Brain pericyte (primary cell): ENCODE measurements around the gene LTB4R2.
"Not testable (repeated sequence)": the region's sequence is repeated elsewhere in the genome, so short reads cannot be mapped to it uniquely, and the experiment has no call there.

Experiments
- DNase-seq: peaks from one replicate; pipeline ENCODE4 v3.0.0-alpha.2; 2012; ENCODE audit warnings: low read depth, low spot score

Gene LTB4R2

DNA sequence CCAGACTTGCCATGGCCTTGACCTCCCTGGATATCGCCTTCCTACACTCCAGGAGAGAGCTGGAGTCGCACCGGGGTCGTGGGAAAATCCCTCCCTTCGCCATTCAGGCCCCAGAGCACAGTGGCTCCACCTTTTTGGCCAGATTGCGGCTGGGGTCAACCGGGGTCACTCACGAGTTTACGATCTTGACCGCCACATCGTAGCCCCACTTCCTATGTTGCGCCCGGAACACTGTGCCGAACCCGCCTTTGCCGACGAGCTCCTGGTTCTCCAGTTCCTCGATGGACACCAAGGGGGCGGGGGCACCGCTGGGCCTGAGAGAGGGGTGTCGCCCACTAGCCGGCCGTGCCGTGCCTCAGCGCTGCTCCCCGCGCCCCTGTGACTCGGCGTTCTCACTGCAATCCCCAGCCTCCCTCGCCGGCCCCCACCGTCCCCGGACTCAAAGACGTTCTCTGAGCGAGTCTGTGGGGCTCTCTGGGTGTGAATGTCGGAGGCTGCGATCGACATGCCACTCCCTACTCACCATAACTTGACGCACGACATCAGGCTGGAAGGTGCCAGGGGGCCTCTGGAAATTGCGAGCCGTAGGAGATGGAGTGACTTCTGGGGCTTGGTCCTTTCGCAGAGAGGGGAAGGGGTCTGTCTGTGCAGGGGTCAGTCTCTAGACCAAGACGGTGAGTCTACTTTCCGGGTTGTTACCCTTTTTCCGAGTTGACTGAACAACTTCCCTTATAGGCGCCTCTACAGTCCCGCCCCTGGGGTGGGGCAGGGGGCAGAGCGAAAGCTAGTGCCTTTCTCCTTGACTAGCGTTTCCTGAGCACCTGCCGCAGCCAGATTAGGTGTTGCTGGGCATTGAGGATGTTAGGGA is 29.6 kb downstream of the LTB4R2 start, which contains the start of gene RIPK3:
Gene RIPK3, minus strand, starts transcription at position 708 of the 868 bp plus-strand sequence. Its CDS starts 165 bp downstream, at position 543.
- DNase-seq: no peak

DNA sequence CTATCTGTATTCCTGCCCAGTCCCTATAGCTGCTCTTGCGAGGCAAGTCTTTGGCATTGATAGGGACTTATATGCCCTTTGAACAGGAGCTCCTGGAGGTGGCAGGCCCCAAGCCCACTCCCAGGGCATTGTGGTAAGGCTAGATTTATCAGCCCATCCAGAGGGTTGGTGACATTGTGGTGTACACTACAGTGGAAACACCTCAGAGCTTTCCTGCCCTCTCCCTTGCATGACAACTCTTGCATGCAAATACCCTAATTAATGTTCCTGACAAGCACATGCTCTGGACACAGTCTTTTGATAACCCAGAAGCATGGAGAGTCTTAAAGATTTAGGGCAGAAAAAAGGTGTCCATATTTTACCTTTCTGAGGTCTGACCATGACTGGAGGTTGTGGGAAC is 30.7 kb downstream of the LTB4R2 start:
- no peak for DNase-seq

DNA sequence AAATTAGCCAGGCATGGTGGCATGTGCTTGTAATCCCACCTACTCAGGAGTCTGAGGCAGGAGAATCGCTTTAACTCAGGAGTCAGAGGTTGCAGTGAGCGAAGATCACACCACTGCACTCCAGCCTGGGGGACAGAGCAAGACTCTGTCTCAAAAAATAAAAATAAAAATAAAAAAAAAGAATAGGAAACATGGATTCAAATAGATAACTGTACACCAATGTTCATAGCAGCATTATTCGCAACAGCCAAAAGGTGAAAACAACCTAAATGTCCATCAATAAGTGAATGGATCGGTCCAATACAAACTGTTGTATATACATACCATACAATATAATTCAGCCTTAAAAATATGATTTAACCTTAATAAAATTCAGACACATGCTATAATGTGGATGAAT is 32.9 kb downstream of the LTB4R2 start:
- DNase-seq: no peak

DNA sequence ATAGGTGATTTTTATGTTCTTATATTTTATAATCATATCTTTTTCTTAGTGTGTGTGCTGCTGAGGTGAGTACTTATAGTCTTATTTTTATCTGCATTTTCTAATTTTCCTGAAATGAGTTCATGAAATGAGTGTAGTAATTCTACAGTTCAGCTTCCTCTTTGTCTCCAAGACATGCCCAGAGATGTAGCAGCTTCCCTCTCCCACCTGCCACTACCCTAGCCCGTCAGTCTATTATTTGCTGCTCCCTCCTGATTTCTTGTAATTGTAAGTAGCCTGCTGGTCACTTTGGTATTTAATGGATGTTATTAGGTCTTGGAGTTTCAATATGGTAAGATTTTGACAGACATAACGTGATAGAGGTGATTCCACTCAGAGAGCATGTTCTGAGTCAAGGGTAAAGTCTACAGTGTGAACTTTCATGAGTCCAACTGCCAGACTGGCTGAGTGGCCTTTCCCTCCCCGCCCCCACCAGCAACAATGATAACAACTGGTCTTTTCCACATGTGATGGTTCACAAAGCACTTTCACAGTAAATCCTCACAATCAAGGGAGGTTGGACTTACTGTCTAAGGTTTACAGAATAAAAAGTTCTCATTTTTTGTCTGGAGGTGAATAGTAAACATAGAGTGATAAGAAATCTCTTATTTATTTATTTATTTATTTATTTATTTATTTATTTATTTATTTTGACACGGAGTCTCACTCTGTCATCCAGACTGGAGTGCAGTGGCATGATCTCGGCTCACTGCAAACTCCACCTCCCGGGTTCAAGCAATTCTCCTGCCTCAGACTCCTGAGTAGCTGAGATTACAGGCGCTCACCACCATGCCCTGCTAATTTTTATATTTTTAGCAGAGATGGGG is 34.1 kb downstream of the LTB4R2 start:
- DNase-seq: no peak

DNA sequence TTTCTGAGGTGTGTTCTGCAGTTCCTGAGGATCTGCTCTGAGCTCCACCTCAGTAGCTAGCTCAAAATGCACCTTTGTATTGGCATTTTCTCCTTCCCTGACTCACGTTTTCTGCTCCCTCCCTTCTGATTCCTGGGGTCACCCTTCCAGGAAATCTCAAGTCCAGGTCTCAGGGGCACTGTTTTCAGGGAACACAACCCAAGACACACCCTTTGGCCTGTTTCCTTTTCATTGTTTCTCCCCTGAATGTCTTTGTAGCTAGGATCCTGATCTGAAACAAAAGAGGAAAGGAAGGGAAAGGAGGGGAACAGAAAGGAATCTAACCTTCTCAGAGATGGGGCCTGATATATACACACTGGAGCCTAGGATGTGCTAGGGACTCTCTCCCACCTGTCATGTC is 37.2 kb downstream of the LTB4R2 start:
- no peak for DNase-seq

DNA sequence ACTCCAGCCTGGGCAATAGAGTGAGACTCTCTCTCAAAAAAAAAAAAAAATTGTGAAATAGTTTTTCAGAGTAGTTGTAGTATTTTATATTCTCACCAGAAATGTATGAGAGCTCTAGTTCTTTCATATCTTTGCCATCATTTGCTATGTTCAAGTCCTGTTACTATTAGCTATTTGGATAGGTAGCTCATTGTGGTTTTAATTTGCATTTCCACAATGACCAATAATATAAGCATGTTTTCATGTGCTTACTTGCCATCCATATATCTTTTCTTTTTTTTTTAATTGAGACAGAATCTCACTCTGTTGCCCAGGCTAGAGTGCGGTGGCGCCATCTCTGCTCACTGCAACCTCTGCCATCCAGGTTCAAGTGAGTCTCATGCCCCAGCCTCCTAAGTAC is 38.2 kb downstream of the LTB4R2 start:
- DNase-seq: no peak

DNA sequence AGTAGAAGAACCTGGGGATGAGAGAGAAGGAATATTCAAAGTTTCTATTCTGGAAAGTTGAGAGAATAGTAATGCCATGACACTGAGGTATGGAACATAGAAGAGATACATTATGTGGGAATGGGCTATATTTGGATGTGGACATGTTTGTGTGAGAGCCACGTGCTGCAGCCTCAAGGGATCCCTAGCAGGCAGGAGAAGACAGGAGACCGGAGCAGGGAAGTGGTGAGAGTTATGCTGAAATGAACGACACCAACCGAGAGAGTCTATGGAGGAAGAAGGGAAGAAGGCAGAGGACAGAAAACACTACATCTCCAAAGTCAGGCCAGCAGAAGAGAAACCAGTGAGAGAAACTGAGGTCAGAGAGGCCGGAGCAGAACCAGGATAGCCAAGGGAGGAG is 39.8 kb downstream of the LTB4R2 start:
- DNase-seq: no peak

DNA sequence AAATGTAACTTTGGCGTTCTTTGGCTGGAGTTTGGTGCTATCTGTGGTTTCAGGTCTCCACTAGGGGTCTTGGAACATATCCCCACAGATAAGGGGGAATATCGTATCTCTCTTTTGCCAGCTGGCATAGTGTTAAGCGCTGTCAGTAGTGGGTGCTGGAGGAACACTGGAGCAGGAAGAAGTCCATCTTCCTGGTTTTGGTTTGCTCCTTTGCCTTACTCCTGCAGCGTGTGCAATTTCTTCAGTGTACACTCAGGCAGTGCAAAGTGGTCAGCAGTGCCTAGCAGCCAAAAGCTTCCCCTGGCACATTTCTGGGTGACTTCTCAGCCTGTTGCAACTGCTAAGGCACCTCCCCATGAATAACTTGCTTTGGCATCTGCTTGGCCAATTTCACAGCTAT is 41.6 kb downstream of the LTB4R2 start:
- no peak for DNase-seq

DNA sequence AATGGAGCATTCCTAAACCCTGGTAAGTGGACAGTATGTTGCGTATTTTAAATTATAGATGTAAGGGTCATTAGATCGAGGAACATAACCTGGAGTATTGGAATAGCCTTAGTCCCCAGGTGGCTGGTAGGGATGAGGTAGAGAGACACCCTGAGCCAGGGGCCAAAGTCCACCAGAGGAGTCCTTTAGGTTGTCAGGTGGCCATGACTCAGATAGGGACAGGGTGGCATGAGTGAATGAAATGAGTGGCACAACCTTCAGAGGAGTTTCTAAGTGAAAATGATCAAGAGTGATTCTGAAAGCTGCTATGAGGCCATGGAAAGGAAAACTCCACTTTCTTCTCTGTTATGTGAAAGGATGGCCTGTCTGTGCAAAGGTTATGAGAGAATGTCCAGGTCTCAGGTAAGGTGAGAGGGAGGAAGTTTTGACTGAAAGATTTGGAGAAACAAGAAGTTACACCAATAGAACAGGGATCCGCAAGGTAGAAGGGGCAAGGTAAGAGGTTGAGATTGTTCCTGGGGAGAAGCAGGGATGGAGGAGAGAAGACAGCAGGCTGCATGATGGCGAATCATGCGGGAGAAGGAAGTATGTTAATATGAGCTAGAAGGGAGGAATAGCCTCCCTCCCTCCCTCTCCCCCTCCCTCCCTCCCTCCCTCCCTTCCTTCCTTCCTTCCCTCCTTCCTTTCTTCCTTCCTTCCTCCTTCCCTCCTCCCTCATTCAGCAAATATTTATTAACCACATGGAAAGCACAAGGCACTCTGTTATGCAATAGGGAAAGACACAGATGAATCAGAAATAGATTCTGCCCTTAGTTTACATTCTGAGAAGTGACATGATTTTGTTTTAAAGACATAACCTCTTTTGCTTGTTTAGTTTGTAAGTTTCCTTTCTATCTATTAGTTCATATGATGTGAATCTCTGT is 43.9 kb downstream of the LTB4R2 start:
- no peak for DNase-seq

DNA sequence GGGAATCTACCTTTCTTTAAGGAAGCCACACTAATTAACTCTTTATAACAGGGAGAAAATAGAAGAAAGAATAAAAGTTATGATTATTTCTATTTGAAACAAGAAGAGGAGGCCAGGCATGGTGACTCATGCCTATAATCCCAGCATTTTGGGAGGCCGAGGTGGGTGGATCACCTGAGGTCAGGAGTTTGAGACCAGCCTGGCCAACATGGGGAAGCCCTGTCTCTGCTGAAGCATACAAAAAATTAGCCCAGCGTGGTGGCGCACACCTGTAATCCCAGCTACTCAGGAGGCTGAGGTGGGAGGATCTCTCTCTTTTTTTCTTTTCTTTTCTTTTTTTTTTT is 44.5 kb downstream of the LTB4R2 start:
- DNase-seq: not testable (repeated sequence)

DNA sequence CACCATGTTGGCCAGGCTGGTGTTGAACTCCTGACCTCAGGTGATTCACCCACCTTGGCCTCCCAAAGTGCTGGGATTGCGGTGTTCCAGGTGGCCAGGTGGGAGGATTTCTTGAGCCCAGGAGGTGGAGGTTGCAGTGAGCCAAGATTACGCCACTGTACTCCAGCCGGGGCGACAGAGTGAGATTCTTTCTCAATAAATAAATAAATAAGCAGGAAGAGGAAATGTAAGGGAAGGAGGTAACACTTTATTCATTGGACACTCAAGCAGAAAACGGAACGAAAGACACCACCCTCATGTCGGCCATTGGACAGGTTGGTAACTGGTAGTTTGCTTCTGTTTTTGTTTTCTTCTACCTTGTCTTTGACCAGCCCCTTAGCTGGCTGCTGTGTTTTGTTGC is 45.1 kb downstream of the LTB4R2 start:
- DNase-seq: no peak

DNA sequence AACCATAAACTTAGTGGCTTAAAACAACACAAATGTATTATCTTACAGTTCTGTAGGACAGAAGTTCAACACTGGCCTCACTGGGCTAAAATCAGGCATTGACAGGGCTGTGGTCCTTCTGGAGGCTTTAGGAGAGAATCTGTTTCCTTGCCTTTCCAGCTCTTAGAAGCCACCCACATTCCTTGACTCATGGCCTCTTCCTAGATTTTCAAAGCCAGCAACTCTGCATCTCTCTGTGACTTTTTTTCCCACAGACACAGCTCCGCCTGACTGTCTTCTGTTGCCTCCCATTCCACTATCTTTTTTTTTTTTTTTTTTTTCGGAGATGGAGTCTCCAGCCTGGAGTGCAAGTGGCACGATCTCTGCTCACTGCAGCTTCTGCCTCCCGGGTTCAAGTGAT is 46.3 kb downstream of the LTB4R2 start:
- no peak for DNase-seq

DNA sequence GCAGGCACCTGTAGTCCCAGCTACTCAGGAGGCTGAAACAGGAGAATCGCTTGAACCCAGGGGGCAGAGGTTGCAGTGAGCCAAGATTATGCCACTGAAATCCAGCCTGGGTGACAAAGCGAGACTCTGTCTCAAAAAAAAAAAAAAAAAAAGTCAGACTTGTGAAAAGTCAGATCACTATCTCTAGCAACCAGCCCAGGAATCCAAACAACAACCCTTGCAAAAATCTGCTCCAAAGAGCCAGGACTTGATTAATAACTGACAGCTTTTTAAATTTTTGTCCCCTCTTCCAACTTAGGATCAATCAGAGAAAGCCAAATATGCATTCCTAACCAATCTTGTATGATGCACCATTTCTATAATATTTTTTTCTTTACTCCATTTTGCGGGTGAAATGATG is 50.3 kb downstream of the LTB4R2 start:
- no peak for DNase-seq

DNA sequence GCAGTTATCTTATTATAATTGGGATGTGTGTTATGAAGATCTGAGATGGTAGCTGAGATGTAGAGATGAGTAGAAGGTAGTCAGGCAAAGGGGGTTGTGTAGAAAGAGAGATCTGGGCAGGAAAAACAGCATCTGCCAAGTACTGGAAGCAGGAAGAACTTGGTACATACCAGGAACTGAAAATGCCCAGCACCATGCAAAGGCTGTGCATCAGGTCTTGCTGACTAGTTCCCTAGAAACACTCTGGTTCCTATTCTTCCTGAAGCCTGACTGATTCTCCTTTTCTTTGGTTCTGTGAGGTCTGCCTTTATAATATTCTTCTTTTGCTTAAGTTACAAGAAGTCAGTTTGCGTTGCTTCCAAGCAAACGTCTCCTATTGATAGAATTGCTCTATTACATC is 51.4 kb downstream of the LTB4R2 start:
- no peak for DNase-seq
